HL-60 (cell line): ENCODE data around the gene PARVB.
A peak's percentile ranks its signal among the peaks of the same experiment; 100 is the strongest.

Experiments used
- DNase-seq, 2 experiments: peaks; one replicate each; pipeline ENCODE4 v3.0.0-alpha.2; 2010 to 2020; ENCODE audit warnings: low read depth in 1 of 2, low spot score in 1 of 2
- H3K27ac ChIP-seq: fragments of 250-450 bp; sonication (Bioruptor Pico); replicated peaks from 2 replicates; pipeline ENCODE4 v1.5.1; 2020; ENCODE audit warnings: mild to moderate bottlenecking, moderate library complexity
- H3K27me3 ChIP-seq: fragments of 250-450 bp; sonication (Bioruptor Pico); 2 replicates; pipeline ENCODE4 v1.5.1; 2021; ENCODE audit warnings: mild to moderate bottlenecking, moderate library complexity; ENCODE audit not compliant: insufficient read depth, poor library complexity, severe bottlenecking
- H3K4me3 ChIP-seq: replicated peaks from 2 replicates; pipeline ENCODE4 v1.5.1; 2011; ENCODE audit warnings: mild to moderate bottlenecking, control low read depth, low read length; ENCODE audit not compliant: insufficient read depth
- GABPA ChIP-seq: IDR thresholded peaks from 2 replicates; pipeline ENCODE4 v1.6.1; 2012; ENCODE audit warnings: low read depth
- POLR2AphosphoS5 ChIP-seq: IDR thresholded peaks from 2 replicates; pipeline ENCODE4 v1.6.1; 2012; ENCODE audit warnings: low read depth
- SPI1 ChIP-seq: IDR thresholded peaks from 2 replicates; pipeline ENCODE4 v1.6.1; 2012; ENCODE audit warnings: low read depth, mild to moderate bottlenecking, borderline replicate concordance
- TF ChIP-seq, protein P1 (sequence below): IDR thresholded peaks from one replicate; pipeline ENCODE4 v1.5.1; 2011; ENCODE audit warnings: low read length, control low read depth, inconsistent platforms; ENCODE audit not compliant: insufficient read depth
- TF ChIP-seq, protein P2 (sequence below): IDR thresholded peaks from 2 replicates; pipeline ENCODE4 v1.6.1; 2012; ENCODE audit warnings: low read depth; ENCODE audit not compliant: insufficient replicate concordance

PARVB gene

DNA sequence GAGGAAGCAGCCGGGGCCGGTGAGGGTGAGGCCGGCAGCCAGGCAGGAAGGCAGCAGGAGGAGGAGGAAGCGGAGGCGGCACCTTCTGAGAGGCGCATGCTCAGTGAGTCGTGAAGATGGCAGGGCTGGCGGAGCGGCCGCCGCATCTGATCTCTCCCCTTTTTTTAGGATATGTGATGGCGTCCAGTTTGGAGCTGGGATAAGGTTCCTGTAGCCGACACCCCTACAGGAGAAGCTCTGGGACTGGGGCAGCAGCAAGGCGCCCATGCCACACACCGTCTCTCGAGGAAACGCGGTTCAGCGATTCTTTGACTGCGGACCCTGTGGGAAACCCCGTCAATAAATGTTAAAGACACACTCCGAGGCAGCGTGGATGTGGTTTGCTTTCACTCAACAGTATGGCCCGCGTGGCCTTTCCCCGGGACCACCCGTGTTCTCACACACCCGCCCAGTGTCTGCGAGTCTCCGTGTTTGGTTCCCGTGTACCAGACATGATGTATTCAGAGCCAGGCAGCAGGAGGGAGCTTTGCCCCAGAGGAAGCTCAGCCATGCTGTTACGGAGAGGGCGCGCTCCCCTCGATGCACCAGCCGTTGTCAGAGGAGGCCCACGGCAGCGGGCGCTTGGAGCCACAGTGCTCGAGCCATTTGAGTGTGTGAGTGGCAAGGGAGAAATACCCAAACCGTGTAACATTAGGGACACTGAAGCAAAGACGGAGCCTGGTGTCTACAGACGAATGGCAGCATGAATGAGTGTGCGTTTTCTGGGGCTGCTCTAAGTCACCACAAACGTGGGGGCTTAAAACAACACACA is 27.7 kb upstream of the PARVB start:
- Histone ChIP-seq H3K27me3 (no peaks in the 10 kb centered on the region), H3K27ac (no peak overlapping the region), H3K4me3 (no peak overlapping the region; the same call in 1 of the 2 replicates)
- DNase-seq = peak; percentile 45 to 90
- peak; percentile 58; the same call in 1 of the 2 replicates for TF ChIP-seq SPI1
- TF ChIP-seq, protein P1, sequence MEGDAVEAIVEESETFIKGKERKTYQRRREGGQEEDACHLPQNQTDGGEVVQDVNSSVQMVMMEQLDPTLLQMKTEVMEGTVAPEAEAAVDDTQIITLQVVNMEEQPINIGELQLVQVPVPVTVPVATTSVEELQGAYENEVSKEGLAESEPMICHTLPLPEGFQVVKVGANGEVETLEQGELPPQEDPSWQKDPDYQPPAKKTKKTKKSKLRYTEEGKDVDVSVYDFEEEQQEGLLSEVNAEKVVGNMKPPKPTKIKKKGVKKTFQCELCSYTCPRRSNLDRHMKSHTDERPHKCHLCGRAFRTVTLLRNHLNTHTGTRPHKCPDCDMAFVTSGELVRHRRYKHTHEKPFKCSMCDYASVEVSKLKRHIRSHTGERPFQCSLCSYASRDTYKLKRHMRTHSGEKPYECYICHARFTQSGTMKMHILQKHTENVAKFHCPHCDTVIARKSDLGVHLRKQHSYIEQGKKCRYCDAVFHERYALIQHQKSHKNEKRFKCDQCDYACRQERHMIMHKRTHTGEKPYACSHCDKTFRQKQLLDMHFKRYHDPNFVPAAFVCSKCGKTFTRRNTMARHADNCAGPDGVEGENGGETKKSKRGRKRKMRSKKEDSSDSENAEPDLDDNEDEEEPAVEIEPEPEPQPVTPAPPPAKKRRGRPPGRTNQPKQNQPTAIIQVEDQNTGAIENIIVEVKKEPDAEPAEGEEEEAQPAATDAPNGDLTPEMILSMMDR = no peak
- no peak for TF ChIP-seq POLR2AphosphoS5
- TF ChIP-seq GABPA = peak; percentile 62
- TF ChIP-seq, protein P2, sequence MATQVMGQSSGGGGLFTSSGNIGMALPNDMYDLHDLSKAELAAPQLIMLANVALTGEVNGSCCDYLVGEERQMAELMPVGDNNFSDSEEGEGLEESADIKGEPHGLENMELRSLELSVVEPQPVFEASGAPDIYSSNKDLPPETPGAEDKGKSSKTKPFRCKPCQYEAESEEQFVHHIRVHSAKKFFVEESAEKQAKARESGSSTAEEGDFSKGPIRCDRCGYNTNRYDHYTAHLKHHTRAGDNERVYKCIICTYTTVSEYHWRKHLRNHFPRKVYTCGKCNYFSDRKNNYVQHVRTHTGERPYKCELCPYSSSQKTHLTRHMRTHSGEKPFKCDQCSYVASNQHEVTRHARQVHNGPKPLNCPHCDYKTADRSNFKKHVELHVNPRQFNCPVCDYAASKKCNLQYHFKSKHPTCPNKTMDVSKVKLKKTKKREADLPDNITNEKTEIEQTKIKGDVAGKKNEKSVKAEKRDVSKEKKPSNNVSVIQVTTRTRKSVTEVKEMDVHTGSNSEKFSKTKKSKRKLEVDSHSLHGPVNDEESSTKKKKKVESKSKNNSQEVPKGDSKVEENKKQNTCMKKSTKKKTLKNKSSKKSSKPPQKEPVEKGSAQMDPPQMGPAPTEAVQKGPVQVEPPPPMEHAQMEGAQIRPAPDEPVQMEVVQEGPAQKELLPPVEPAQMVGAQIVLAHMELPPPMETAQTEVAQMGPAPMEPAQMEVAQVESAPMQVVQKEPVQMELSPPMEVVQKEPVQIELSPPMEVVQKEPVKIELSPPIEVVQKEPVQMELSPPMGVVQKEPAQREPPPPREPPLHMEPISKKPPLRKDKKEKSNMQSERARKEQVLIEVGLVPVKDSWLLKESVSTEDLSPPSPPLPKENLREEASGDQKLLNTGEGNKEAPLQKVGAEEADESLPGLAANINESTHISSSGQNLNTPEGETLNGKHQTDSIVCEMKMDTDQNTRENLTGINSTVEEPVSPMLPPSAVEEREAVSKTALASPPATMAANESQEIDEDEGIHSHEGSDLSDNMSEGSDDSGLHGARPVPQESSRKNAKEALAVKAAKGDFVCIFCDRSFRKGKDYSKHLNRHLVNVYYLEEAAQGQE = no peak

DNA sequence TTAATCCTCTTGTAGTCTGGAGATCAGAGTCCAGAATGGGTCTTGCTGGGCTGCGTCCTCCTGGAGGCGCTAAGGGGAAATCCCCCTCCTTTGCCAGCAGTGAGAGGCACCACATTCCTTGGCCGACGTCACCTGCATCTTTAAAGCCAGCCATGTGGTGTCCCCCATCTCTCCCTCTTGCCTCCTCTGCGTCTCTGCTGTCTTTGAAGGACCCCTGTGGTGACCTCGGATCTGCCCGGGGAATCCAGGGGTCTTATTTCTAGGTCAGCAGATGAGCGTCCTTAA is 27.2 kb upstream of the PARVB start:
- no peak for DNase-seq
- Histone ChIP-seq H3K4me3 (no peak overlapping the region), H3K27me3 (no peaks in the 10 kb centered on the region), H3K27ac (no peak overlapping the region)
- TF ChIP-seq SPI1 = no peak
- no peak for TF ChIP-seq GABPA
- no peak for TF ChIP-seq POLR2AphosphoS5
- TF ChIP-seq, protein P1 = no peak
- TF ChIP-seq, protein P2 = no peak

DNA sequence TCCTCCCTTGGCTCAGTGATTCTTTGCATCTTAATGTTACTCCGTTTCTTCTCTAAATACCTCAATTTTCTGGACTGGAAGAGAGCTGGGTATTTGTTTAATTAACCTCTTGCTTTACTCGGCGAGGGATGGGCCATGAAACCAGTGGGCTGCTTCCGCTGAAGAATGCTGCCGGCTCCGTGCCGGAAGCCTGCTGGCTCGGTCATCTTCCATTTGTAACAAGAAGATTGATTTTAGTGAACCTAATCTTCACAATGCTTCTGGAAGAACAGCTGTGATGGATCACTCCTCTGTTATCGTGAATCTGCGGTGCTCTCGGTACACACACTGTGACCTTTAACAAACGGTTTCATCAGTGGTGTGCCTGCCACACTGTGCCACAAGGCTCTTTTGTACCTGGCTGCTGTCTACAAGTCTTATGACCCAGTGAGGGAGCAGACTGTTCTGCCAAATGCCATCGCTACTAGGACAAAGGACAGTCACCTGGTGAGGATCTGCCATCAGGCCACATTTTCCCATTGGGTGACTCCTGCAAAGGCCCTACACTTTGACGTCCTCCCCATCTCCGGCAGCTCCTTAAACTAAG is 25.3 kb upstream of the PARVB start:
- TF ChIP-seq GABPA (no peak), POLR2AphosphoS5 (no peak), SPI1 (no peak)
- TF ChIP-seq, protein P1 = no peak
- TF ChIP-seq, protein P2 = no peak
- DNase-seq = no peak
- H3K27ac ChIP-seq = no peak overlapping the region
- no peaks in the 10 kb centered on the region for H3K27me3 ChIP-seq
- H3K4me3 ChIP-seq = no peak overlapping the region
